ENCODE measurements around the gene FARSB.
A peak's percentile ranks its signal among the peaks of the same experiment; 100 is the strongest.

Gene FARSB

DNA sequence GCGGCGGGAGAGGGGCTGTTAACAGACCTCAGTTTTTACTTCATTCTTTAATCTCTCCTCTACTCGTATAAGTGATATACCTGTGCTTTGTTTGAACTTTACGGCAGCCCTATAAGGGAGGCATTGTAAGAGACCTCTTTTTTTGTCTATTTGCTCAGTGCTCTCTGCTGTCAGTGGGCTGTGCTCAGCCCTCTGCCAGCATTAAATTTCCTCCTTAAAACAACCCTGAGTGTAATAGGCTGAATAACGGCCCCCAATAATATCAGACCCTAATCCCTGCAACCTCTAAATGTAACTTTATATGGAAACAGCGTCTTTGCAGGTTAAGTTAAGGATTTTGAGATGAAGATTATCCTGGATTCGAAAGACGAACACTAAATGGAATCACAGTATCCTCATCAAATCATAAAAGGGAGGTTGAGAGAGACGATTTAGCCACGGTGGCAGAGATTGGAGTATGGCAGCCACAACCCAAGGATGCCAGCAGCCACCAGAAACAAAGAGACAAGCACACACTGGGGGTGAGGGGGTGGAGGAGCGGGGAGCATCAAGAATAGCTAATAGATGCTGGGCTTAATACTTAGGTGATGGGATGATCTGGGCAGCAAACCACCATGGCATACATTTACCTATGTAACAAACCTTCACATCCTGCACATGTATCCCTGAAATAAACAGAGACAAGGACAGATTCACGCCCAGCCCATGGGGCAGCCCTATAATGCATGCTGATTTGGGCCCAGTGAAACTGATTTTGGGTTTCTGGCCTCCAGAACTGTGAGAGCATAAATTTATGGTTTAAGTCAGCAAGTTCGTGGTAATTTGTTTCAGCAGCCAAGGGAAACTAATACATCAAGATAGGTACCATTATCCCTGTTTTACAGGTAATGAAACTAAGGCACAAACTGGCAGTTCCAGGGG is 894 bp upstream of the FARSB start:
- no peak for DNase-seq

GRCh38 chr2:222653280-222653679 is 2.6 kb downstream of the FARSB start:
- no peak for DNase-seq

DNA sequence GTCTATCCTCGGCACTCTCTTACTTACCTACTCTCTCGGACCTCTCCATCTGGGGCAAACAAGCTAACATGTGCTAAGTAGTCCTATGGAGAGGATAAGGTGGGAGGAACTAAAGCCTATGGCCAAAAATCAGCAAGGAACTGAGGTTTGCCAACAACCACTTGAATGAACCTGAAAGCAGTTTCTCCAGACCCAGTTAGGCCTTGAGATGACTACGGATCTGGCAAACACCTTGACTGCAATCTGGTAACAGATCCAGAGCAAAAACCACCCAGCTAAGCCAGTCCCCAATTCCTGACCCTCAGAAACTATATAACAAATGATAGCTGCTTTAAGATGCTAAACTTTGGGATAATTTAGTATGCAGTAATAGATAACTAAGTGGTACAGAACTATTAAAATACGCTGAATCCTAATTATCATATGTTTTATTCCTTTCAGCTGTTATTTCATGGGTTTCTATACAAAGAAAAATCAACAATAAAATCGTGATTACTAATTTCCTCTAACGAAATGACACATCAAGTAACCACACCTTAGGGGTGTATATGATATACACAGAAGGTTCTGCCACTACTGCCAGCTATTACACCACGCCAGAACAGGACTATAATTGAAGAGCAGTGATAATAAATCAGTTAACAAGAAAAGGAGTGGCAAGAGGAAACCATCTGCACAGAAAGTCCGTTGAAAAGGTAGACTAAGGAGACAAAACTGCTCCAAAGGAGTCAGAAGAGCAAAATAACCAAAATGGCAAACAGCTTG is 3.2 kb downstream of the FARSB start:
- DNase-seq = no peak

DNA sequence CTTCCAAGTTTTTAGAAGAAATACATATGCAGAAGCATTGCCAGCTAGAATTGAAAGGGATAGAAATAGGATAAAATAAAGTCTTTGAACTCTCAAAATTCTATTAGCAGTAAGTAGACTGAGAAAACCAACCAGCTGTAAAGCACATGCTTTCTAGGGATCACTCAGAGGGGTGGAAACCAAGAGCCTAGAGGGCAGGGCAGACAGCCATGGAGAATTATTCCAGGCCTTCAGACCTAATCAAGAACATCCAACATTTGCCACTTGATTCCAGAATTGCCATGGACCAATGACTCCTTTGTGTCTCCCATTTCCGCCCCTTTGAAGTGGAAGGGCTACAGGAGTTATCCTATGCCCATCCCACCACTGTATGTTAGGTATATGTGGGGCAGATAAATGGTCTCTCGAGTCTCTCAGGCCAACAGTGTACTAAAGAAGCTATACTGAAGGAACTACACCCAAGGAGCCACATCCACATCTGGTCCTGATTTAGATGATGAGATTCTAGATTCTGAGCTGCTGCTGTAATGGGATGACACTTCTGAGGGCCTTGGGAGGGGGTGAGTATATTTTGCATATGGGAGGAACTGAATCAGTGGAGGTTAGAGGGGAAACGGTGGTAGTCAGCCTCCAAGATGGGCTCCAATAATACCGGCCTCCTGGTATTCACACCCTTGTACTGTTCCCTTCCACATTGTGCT is 4.0 kb downstream of the FARSB start:
- no peak for DNase-seq

DNA sequence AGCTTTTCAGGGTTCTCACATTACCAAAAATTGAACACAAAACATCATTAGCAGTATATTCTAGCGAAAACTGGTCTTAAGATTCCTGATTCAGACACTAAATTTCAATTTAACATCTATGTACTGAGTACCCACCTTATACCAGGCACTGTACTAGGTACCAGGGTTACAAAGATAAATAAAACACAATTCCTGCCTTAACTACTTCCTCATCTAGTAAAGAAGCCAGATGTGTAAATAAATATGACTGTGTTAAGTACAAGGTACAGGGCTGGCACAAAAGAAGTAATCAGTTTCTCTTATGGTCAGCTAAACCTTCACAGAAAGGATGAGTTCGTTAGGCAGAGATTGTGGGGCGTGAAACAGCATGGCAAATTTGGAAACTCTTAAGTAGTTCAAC is 6.1 kb downstream of the FARSB start:
- DNase-seq = no peak

DNA sequence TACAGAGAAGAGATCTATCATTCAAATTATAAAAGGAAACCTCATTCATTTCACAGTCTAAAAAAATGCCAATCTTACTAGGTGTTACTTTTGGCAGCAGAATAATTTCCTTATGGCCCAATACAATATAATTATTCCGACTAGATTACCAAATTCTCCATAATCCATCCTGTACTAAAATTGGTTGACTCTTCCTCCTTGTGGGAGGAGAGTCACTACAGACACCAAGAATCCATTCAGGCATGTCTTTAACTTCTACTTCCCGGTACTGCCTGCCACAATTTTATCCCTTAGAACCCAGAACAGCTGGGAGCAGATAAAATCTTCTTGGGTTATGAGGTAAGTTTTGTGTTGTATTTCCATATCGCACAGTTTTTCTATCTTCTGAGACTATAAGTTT is 9.9 kb downstream of the FARSB start:
- no peak for DNase-seq

- no peak for DNase-seq
Observed at GRCh38 chr2:222643134-222643533, 12.8 kb downstream of the FARSB start.

- no peak for DNase-seq
Observed at GRCh38 chr2:222641336-222641735, 14.6 kb downstream of the FARSB start.

DNA sequence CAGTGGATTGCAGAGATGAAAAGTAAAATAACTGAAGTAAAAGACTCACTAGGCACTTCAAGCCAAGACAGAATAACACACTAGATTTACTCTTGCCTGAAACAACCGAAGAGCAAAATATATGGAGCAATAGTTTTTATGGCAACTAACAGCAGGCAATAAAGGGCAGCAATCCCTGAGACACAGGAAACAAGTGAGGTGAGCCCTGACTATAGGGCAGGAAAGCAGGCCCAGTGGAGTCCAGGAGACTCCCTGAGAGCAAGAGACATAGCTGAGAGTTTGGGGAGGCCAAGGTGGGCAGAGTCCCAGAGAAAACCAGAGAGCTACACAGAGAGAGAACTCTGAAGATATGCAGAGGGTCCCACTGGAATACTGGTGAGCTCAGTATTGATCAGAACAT is 18.8 kb downstream of the FARSB start:
- no peak for DNase-seq

GRCh38 chr2:222635295-222635694 is 20.6 kb downstream of the FARSB start:
- DNase-seq = no peak

GRCh38 chr2:222627764-222628163 is 28.1 kb downstream of the FARSB start:
- no peak for DNase-seq

- no peak for DNase-seq
Observed at GRCh38 chr2:222623756-222624309, 32.1 kb downstream of the FARSB start.

DNA sequence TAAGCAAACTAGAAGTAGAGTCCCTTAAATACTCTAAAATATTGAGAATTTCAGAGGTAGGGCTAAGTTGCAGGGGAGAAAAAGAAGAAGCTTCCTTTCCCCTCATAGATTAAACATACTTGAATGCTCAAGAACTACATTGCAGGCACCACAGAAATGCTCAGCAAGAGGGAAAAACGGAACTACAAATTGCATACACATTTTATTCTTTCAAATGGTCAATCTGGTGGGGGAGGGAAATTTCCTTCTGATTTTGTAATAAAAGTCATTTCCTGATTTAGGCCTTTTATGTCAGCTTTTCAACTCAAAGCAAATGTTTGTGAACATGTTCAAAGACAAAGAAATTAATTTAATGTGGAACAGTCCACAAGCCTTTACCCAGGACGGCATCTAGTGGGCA is 33.0 kb downstream of the FARSB start:
- no peak for DNase-seq

DNA sequence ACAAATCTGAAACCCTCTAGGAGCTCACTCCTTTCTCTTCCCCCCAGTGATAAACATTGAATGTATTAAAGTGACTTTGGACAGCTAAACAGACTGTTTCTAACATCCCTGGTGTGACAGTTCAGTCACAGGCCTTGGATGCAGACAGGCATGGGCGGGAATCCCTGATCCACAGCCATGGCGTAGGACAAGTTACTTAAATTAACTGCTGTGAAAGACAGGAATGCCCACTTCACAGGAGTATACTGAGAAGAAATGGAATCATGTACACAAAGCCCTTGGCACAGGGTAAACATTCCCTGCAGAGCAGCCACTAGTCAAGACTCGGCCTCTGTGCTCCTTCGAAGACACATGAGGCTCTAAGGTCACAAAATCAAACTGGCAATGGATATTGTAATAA is 34.0 kb downstream of the FARSB start:
- no peak for DNase-seq

GRCh38 chr2:222615320-222615719 is 40.6 kb downstream of the FARSB start:
- no peak for DNase-seq

- peak; percentile 8 for DNase-seq
Observed at GRCh38 chr2:222613715-222614331, 42.1 kb downstream of the FARSB start.

GRCh38 chr2:222611684-222612083 is 44.2 kb downstream of the FARSB start:
- no peak for DNase-seq

- DNase-seq = no peak
Observed at GRCh38 chr2:222610746-222611145, 45.1 kb downstream of the FARSB start.

DNA sequence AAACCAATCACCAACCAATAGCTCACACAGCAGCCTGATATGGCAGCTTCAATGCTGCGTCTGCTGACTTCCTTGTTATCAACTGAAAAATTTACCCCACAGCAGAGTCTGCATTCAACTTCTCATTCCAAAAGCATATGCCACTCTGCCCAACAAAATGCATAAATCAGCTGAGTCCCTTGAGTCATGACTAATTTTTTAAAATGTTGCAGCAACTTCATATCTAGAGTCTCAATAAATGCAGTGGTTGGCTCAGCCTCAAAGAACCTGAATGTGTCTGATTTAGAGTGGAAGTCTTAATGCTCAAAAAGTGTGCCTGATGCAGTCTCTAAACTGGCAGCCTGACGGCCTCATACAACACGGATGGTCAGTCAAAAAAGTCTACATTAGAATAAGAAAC is 46.5 kb downstream of the FARSB start:
- DNase-seq = no peak

GRCh38 chr2:222608081-222608480 is 47.8 kb downstream of the FARSB start:
- DNase-seq = no peak

DNA sequence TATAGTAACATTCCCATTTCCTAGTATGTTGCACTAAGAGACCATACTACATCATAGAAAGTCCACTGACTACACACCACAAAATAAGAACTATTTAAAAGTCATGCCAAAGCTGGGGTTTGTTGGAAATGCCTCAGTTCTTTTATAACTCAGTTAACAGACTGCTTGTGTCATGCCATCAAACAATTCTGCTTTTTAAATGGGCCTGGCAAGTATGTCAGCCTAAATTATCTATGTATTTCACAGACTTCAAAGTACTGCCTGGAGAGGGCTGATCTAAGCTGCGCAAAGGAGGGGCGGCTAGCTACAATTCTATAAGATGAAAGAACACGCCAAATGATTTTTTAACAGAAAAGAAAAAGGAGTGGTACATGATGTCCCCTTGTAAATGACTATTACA is 49.6 kb downstream of the FARSB start:
- DNase-seq = no peak

GRCh38 chr2:222604749-222605515 is 51.0 kb downstream of the FARSB start:
- DNase-seq = no peak

All from NCI-H226 (cell line).